ENCODE data around the gene PDZD2.

GRCh38 chr5:32023816-32024215 is 384.9 kb downstream of the PDZD2 start:
- no peak for TF ChIP-seq CTCF (IDR thresholded peaks at IDR 0.05)
- TF ChIP-seq EP300 (IDR thresholded peaks at IDR 0.05): no peak
- TF ChIP-seq POLR2A (IDR thresholded peaks at IDR 0.05): no peak
